GM04503 (cell line): ENCODE results near the gene ZNF592.

Experiments used
- DNase-seq: peaks from one replicate; pipeline ENCODE4 v3.0.0-alpha.2; 2012; ENCODE audit warnings: low read depth

Gene ZNF592

DNA sequence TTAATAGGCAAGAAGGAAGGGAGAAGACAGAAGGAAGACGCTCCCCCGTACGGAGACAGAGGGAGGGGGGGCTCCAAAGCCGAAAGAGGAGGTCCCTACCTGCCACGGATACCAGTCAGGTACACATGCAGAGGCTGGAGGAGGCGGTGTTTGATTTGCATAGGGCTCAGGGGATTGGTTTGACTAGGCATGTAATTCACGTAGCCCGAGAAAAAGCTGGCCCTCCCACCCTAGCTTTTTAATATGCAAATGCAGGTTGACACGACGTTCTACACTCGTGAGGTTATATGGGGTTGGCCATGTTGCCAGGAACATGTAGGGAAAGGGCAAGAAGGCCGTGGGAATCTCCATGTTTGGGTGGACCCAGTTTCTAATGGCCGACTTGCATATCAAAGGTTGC, 29.8 kb downstream of the ZNF592 start:
- no peak for DNase-seq

- no peak for DNase-seq
Measured at GRCh38 chr15:84780492-84780891, 32.1 kb downstream of the ZNF592 start.

DNA sequence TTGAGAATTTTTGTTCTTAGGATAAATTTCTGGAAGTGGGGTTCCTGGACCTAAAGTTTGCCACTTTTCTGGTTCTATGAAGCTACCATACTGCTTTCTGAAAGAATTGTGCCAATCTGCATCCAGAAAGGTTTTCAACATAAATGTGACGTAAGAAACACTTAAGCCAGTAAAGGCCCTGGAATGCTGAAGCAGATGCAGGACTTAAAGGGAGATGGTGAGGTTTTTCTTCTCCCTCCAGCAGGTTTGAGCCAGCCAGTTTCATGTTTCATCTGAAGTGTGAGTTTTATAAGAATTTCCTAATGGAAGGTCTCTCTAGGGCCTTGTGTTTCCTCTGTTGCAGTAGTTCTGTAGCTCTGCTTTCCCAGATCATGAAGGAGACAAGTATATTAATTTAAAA, 33.1 kb downstream of the ZNF592 start:
- DNase-seq = no peak

DNA sequence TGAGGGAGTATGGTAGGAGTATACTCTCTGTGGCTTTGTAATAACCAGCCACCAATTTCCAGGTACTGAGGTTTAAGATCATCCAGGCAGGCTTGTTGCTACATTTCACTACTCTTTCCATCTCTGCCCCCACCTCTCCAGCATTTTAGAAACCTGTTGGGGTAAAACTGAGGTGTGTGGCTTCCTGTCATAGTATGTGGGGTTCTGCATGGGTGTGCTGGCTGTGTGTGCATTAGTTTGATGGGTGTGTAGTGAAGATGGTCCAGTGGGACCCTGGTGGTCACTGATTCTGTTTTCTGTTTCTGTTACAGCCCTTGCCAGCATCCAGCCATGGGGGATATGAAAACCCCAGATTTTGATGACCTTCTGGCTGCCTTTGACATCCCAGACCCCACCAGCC, 34.0 kb downstream of the ZNF592 start:
- DNase-seq = no peak

GRCh38 chr15:84783493-84784251, 35.3 kb downstream of the ZNF592 start:
- no peak for DNase-seq

DNA sequence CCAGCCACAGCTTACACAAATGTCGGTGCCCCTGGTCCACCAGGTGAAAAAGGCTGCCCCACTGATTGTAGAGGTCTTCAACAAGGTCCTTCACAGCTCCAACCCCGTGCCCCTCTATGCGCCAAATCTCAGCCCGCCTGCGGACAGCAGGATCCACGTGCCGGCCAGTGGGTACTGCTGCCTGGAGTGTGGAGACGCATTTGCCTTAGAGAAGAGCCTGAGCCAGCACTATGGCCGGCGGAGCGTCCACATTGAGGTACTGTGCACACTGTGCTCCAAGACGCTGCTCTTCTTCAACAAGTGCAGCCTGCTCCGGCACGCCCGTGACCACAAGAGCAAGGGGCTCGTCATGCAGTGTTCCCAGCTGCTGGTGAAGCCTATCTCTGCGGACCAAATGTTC, 35.9 kb downstream of the ZNF592 start:
- DNase-seq = no peak

DNA sequence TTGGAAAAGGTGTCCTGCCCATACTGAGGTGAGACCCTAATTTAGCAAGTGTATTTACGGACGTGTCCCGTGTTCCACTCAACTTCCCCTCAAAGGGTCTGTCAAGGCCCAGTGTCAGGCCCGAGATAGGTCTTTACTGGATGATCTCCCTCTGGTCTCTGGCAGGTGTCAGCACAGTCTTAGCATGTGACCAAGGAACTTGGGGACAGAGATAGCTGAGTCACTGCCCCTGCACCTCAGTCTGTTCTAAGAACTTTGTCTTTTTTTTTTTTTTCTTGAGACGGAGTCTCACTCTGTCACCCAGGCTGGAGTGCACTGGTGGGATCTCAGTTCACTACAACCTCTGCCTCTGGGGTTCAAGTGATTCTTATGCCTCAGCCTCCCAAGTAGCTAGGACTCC, 36.7 kb downstream of the ZNF592 start:
- DNase-seq = no peak

DNA sequence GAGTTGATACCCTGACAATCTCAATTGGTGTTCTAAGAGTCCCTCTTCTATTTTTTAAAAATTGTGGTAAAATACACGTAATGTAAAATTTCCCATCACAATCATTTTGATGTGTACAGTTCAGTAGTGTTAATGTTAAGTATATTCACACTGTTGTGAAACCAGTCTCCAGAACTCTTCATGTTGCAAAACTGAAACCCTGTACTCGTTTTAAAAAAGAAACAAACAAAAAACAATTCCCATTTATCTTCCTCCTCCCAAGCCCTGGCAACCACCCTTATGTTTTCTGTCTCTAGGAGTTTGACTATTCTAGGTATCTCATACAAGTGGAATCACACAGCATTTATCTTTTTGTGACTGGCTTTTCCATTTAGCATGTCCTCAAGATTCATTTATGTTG, 40.1 kb downstream of the ZNF592 start:
- no peak for DNase-seq

DNA sequence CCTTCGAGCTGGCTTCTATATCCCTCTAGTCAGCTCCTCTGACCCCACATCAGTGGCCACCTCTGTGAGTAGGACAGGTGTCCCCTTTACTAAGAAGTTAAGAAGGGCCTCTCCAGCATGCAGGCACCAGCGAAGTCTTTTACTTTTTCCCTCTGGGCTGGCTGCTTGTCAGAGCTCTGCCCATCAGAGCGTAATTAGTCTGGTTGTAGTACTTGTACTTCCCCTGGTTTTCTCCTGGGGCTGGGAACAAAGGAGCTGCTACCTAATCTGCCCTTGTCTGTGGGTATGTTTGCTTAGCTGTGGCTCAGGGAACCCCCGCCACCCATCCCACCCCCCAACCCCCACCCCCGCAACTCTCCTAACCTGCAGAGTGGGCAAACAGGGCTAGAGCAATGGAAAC, 41.4 kb downstream of the ZNF592 start:
- DNase-seq = no peak

- no peak for DNase-seq
Measured at GRCh38 chr15:84790676-84791075, 42.3 kb downstream of the ZNF592 start.

- DNase-seq = no peak
Measured at GRCh38 chr15:84791763-84792162, 43.4 kb downstream of the ZNF592 start.

- no peak for DNase-seq
Measured at GRCh38 chr15:84793431-84794161, 45.2 kb downstream of the ZNF592 start.

- no peak for DNase-seq
Measured at GRCh38 chr15:84794162-84794547, 45.8 kb downstream of the ZNF592 start.

DNA sequence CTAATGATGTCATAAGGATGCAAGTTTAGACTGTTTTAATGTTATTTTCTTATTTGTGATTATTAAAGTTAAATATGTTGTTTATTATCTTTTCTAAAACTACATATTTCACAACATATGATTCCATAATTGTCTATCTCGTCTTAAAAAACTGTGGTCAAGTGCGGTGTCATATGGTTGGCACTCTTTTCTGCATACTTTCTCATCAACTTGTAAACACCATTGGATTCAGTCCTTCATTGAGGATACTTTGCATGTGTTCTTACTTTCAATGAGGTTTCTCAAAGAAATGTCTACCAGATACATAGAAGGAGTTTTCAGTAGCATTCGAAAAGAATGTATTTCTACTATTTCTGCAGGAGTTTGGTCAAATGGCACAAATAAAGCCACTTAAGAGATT, 46.8 kb downstream of the ZNF592 start:
- peak; percentile 33 for DNase-seq

- no peak for DNase-seq
Measured at GRCh38 chr15:84797212-84797611, 48.8 kb downstream of the ZNF592 start.

DNA sequence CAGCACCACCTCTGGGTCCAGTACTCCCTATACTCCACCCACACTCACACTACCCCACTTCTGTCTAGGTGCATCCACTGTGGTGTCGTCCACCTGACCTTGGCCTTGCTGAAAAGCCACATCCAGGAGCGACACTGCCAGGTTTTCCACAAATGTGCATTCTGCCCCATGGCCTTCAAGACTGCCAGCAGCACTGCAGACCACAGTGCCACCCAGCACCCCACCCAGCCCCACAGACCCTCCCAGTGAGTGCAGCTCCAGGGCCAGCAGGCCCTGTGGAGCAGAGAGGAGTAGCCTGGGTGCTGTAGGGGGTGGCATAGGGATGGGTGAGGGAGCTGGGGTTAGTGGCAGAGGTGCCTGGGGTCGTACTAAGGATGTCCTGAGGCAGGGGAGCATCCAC, 49.4 kb downstream of the ZNF592 start:
- DNase-seq = no peak

GRCh38 chr15:84798436-84798946, 50.1 kb downstream of the ZNF592 start:
- no peak for DNase-seq

GRCh38 chr15:84799511-84800187, 51.3 kb downstream of the ZNF592 start:
- DNase-seq = no peak

DNA sequence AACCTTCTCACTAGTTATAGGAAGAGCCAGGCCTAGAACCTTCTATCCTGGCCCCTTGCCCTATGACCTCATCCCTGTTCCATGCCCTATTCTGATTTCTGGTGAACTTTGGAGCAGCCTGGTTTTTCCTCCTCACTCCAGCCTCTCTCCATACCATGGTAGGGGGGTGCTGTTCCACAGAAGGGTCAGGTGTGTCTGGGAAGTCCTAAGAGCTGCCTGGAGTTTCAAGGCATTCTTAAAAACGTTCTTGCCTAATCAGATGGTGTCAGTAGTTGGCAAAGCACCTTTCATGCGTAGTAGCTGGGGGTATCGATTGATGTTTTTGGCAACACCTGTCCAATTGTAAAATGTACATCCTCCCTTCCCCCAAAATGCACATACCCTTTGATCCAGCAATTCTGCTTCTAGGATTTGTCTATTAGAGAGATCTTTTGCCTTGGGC, 52.0 kb downstream of the ZNF592 start:
- no peak for DNase-seq

- DNase-seq = no peak
Measured at GRCh38 chr15:84804005-84804900, 55.9 kb downstream of the ZNF592 start.

DNA sequence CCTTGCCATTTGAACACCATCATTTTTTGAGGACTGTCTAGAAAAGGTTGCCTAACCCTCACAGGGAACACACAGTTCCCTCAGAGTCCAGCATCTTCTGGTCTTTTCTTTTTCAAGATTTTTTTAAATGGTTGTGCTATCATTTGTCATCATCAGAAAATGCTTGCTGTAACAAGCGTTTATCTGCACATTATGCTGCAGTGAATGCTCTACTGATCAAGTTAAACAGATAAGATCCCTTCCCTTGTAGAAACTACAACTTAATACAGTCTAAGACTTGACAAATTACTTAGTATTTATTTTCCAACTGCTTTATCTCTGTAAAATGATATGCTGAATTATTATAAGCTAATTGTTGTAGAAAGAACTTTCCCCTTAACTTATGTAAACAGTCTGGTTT, 56.8 kb downstream of the ZNF592 start:
- DNase-seq = no peak

GRCh38 chr15:84807228-84807627, 58.8 kb downstream of the ZNF592 start:
- no peak for DNase-seq
